Adrenal gland (tissue), 12 donors: ENCODE results near the gene SYT15. TPM values are rescaled to one million over a fixed set of nuclear protein-coding genes. Genes with fewer than 3 reads are reported as not detected.
A peak's percentile ranks its signal among the peaks of the same experiment; 100 is the strongest.
"Not testable (repeated sequence)": the region's sequence is repeated elsewhere in the genome, so short reads cannot be mapped to it uniquely, and the experiment has no call there.

Experiments used
- DNase-seq, 7 donors: peaks; one replicate each; pipeline ENCODE4 v3.0.0-alpha.2; 2019 to 2020
- H3K27ac ChIP-seq, 5 donors: fragments of 200-600 bp; sonication (generic) in 4 of 5; 1 replicate in 3 of 5; 2 replicates in 2 of 5; pipeline versions ENCODE4 v1.5.1 to v1.8.0; 2016 to 2020; ENCODE audit warnings: mild to moderate bottlenecking in 1 of 5
- H3K27me3 ChIP-seq: fragments of 200-600 bp; 2 replicates; pipeline ENCODE4 v1.8.0; 2021
- H3K36me3 ChIP-seq, 2 donors: fragments of 200-600 bp; replicated peaks in 1 of 2; 1 replicate in 1 of 2; 2 replicates in 1 of 2; pipeline versions ENCODE4 v1.5.1 to v1.8.0; 2018 to 2022
- H3K4me1 ChIP-seq, 2 donors: fragments of 200-600 bp; replicated peaks in 1 of 2; 1 replicate in 1 of 2; 2 replicates in 1 of 2; pipeline versions ENCODE4 v1.5.1 to v1.8.0; 2018 to 2021
- H3K4me3 ChIP-seq, 4 donors: fragments of 200-600 bp; sonication (generic) in 3 of 4; one replicate each; pipeline ENCODE4 v1.5.1; 2016 to 2018
- H3K9me3 ChIP-seq, 3 donors: fragments of 200-600 bp; sonication (generic) in 1 of 3; replicated peaks in 1 of 3; 1 replicate in 2 of 3; 2 replicates in 1 of 3; pipeline versions ENCODE4 v1.5.1 to v1.8.0; 2016 to 2021
- POLR2A ChIP-seq, 2 donors: fragments of 450-650 bp; IDR thresholded peaks; one replicate each; pipeline ENCODE4 v1.6.1; 2017; ENCODE audit warnings: antibody characterized with exemption in 2 of 2, mild to moderate bottlenecking in 2 of 2, moderate library complexity in 1 of 2
- WGBS, 4 donors: extraction: QIAGEN DNeasy Blood & Tissue Kit in 2 of 4; methylation state at CpG; one replicate each; pipeline versions ENCODE4 v1.1.5 to v1.1.7; 2013 to 2017; 5-methylcytosine and 5-hydroxymethylcytosine counted together
- intact Hi-C, 2 donors: fragments of 100-400 bp; cut with DNase I; formaldehyde crosslinking; loops; one replicate each; pipeline versions ENCODE4 v1.14.1 to v1.15.0; 2022 to 2023
- polyA plus RNA-seq, 3 donors: library from polyadenylated mRNA; stranded (reverse); fragments of 200-250 nt in 2 of 3; fragments of 350-450 nt in 1 of 3; fragmentation: Illumina TruSeq in 1 of 3; extraction: RNeasy Lipid Tissue Mini Kit (QIAGEN cat#74804) in 1 of 3; gene quantifications; one replicate each; pipeline ENCODE4 v1.2.3, GENCODE V29; 2013 to 2014
- total RNA-seq, 9 donors: library from RNA; depleted of rRNA in 4 of 9; stranded (reverse); fragments of >200 nt in 4 of 9; fragments of 120-200 nt in 1 of 9; fragmentation: NEBNext Ultra II Directional in 1 of 9; extraction: Animal tissue kit (Norgen Biotek cat#: 25700) in 1 of 9; gene quantifications; one replicate each; pipeline versions ENCODE4 v1.1.0 to v1.2.4, GENCODE V29; 2013 to 2023
- TF ChIP-seq, protein P1 (sequence below), 6 experiments: fragments of 450-650 bp in 4 of 6; fragments of 200-600 bp in 2 of 6; sonication (generic) in 1 of 6; IDR thresholded peaks; 1 replicate in 5 of 6; 2 replicates in 1 of 6; pipeline versions ENCODE4 v1.5.1 to v1.8.0; 2016 to 2021; ENCODE audit warnings: antibody characterized with exemption in 6 of 6, mild to moderate bottlenecking in 2 of 6, moderate library complexity in 1 of 6
- donor health status: healthy with polysubstance abuse.
- donor health status: Bipolar disorder and iron deficiency.
- donor health status: DM: yes; HTN: yes; CAD: no.
- donor health status: DM: no; HTN: no; CAD: no.
- donor health status: DM: no; HTN: no; CAD: no.
- donor health status: DM: yes; HTN: yes; CAD: no.

Gene SYT15
- total and polyA plus RNA-seq, 12 donors = 0.72 to 32.5 (median 2.1) TPM

GRCh38 chr10:46560381-46560780 lies 18.5 kb upstream of the SYT15 start:
- peaks cover 42% of the 10 kb centered on the region for H3K27me3 ChIP-seq
- intact Hi-C loops = no loop called here

DNA sequence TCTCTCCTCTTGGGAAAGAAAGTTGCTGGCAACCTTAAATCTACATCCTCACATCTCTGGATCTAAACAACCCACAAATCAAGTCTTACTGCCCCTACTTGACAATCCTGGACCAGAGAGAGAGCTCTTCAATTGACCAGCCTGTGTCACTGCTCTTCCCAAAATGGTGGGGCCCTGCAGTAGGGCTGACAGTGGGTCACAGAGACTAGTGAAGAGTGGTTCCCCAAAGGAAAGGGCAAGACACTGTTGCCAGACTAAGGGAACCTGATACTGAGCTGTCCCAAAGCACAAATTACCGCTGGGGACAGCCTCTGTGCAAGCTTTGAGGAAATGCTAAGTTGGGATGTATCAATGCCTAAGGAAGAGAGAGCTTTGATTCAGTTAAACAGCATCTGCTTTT lies 18.0 kb upstream of the SYT15 start:
- Histone ChIP-seq H3K27ac (no peak overlapping the region), H3K4me3 (no peak overlapping the region), H3K36me3 (no peaks in the 10 kb centered on the region), H3K4me1 (peaks cover 6 to 8% of the 10 kb centered on the region in 2 donors), H3K9me3 (no peaks in the 10 kb centered on the region), H3K27me3 (peaks cover 36% of the 10 kb centered on the region)
- intact Hi-C loops = no loop called here
- TF ChIP-seq, protein P1, sequence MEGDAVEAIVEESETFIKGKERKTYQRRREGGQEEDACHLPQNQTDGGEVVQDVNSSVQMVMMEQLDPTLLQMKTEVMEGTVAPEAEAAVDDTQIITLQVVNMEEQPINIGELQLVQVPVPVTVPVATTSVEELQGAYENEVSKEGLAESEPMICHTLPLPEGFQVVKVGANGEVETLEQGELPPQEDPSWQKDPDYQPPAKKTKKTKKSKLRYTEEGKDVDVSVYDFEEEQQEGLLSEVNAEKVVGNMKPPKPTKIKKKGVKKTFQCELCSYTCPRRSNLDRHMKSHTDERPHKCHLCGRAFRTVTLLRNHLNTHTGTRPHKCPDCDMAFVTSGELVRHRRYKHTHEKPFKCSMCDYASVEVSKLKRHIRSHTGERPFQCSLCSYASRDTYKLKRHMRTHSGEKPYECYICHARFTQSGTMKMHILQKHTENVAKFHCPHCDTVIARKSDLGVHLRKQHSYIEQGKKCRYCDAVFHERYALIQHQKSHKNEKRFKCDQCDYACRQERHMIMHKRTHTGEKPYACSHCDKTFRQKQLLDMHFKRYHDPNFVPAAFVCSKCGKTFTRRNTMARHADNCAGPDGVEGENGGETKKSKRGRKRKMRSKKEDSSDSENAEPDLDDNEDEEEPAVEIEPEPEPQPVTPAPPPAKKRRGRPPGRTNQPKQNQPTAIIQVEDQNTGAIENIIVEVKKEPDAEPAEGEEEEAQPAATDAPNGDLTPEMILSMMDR (IDR thresholded peaks at IDR 0.05) = no peak
- no peak for TF ChIP-seq POLR2A (IDR thresholded peaks at IDR 0.05)
- WGBS, 4 donors = 65 to 96% (median 77%) methylated on average over 1 of the region's 1 CpG
- DNase-seq = peak in 1 of 7 donors; percentile 13

More at GRCh38 chr10:46560381-46560780, 18.5 kb upstream of the SYT15 start:
- Histone ChIP-seq H3K4me3 (no peak overlapping the region), H3K4me1 (peaks cover 6 to 11% of the 10 kb centered on the region in 2 donors), H3K9me3 (no peaks in the 10 kb centered on the region), H3K27ac (no peak overlapping the region), H3K36me3 (no peaks in the 10 kb centered on the region)
- TF ChIP-seq POLR2A (IDR thresholded peaks at IDR 0.05) = no peak
- TF ChIP-seq, protein P1 (IDR thresholded peaks at IDR 0.05) = no peak
- 64 to 76% (median 72%) methylated on average over 5 of the region's 5 CpGs for WGBS, 4 donors
- DNase-seq = peak in 5 of 7 donors; percentile 5 to 42 (median 13)

DNA sequence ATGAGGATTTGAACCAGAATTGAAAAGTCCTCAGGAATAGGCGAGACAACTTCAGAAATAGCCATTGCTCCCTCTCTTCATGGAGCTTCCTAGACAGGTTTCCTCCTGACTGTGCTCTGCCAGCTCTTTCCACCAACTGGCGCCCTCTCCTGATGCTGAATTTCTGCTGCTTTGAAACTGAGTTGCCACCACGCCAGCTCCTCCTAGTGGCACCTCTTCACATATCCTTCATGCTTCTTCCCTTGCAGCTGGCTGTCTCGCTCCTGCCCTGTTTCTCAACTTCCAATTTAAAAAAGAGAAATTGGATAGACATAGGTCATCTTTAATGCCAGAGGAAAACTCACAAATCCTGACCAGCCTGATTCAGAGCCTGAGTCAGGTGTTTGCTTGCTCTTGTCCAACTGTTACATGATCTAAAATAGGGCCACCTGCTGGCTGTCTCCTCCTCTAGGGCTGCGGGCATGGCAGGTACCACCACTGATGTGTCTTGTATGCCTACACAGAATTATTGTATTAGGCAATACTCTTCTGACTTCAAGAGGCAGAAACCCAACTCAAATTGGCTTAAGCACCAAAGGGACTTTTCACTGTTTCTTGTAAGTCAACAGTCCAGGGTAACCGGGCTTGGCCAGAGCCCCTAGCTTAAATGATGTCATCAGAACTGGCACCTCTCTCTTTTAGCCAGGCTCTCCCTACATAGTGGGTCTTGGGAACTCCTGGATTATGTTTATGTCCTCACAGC lies 13.2 kb upstream of the SYT15 start:
- H3K4me1 ChIP-seq, H3K36me3 ChIP-seq, H3K4me3 ChIP-seq, H3K9me3 ChIP-seq, H3K27me3 ChIP-seq, H3K27ac ChIP-seq, intact Hi-C loops: not testable (repeated sequence)
- TF ChIP-seq, protein P1 (IDR thresholded peaks at IDR 0.05) = peak; percentile 47 to 81 (median 69)
- peak; percentile 57 to 89 (median 79) for DNase-seq
- whole genome bisulfite sequencing, 4 donors = 0 to 6% (median 3%) methylated on average over 3 to 4 of the region's 6 CpGs

- H3K36me3 ChIP-seq, H3K27me3 ChIP-seq, H3K4me3 ChIP-seq, intact Hi-C loops, H3K27ac ChIP-seq, H3K4me1 ChIP-seq, H3K9me3 ChIP-seq, DNase-seq: not testable (repeated sequence)
- WGBS, 4 donors = 83 to 94% (median 83%) methylated on average over 2 to 4 of the region's 9 CpGs; no CpG with 5 or more reads in 1 of the 4 donors
These were observed 11.8 kb upstream of the SYT15 start for GRCh38 chr10:46567151-46567550.

GRCh38 chr10:46570655-46571054 lies 8.3 kb upstream of the SYT15 start:
- H3K27ac ChIP-seq, H3K27me3 ChIP-seq, H3K9me3 ChIP-seq, DNase-seq, H3K36me3 ChIP-seq, H3K4me3 ChIP-seq, H3K4me1 ChIP-seq, intact Hi-C loops: not testable (repeated sequence)
- no CpG with 5 or more reads among the region's 2 CpGs for WGBS, 4 donors

DNA sequence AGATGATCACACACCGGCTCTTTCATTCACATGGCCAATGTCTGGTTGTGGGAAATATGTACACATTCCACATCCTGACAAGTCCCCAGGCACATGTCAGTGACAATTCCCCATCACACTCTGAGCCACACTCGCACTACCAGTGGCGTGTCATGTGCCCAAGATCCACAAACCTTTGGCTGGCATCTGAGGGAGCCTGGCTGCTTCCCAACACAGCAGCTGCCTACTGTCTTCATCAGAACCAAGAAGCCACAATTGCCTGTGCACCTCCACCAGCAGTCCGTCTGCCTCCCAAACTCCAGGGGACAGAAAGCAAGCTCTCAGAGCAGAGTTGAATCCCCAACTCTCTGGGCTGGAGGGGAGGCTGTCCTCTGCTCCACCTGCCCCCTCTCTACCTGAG lies 6.2 kb upstream of the SYT15 start:
- H3K4me3 ChIP-seq, H3K27ac ChIP-seq, H3K4me1 ChIP-seq, H3K9me3 ChIP-seq, intact Hi-C loops, H3K36me3 ChIP-seq, H3K27me3 ChIP-seq: not testable (repeated sequence)
- DNase-seq = peak in 1 of 7 donors; percentile 13
- 40 to 67% methylated on average over 3 of the region's 4 CpGs; no CpG with 5 or more reads in 2 of the 4 donors for WGBS, 4 donors

GRCh38 chr10:46573314-46573713 lies 5.6 kb upstream of the SYT15 start:
- intact Hi-C loops = not testable (repeated sequence)

GRCh38 chr10:46573884-46574283 lies 5.0 kb upstream of the SYT15 start:
- H3K4me3 ChIP-seq, H3K4me1 ChIP-seq, H3K27me3 ChIP-seq, intact Hi-C loops, H3K9me3 ChIP-seq, H3K27ac ChIP-seq, DNase-seq, H3K36me3 ChIP-seq: not testable (repeated sequence)
- WGBS, 4 donors = 60 to 69% methylated on average over 3 of the region's 4 CpGs; no CpG with 5 or more reads in 2 of the 4 donors

More at GRCh38 chr10:46573314-46573713, 5.6 kb upstream of the SYT15 start:
- H3K4me3 ChIP-seq, DNase-seq, H3K27ac ChIP-seq, H3K36me3 ChIP-seq, H3K27me3 ChIP-seq, H3K9me3 ChIP-seq, H3K4me1 ChIP-seq: not testable (repeated sequence)
- WGBS, 4 donors = 48 to 55% (median 50%) methylated on average over 1 to 4 of the region's 5 CpGs
